Natural killer cell treated with Interleukin-12 subunit alpha and Interleukin-12 subunit beta and Interleukin-15 and Interleukin-18, amount 100 ng/mL, for 72 hours (primary cell): ENCODE data around the gene PGRMC1. TPM values are rescaled to one million over a fixed set of nuclear protein-coding genes. Genes with fewer than 3 reads are reported as not detected.
A peak's percentile ranks its signal among the peaks of the same experiment; 100 is the strongest.
"Not testable (repeated sequence)": the region's sequence is repeated elsewhere in the genome, so short reads cannot be mapped to it uniquely, and the experiment has no call there.

ENCODE experiments used
- ATAC-seq, 2 donors: fragments of 150-1000 bp; cut with Tn5 transposase in 1 of 2; sonication (Bioruptor Pico), chemical (Tn5 transposase) in 1 of 2; 2 replicates each; pipeline ENCODE4 v1.10.0; 2021
- DNase-seq: peaks from one replicate; pipeline ENCODE4 v3.0.0; 2022; ENCODE audit warnings: low spot score
- H3K27ac Mint-ChIP-seq, 2 donors: 1 replicate in 1 of 2; 2 replicates in 1 of 2; pipeline ENCODE4 v1.8.0; 2022; ENCODE audit warnings: mixed read lengths in 2 of 2, mild to moderate bottlenecking in 1 of 2, moderate library complexity in 1 of 2
- H3K27me3 Mint-ChIP-seq, 2 donors: 1 replicate in 1 of 2; 2 replicates in 1 of 2; pipeline ENCODE4 v1.8.0; 2022; ENCODE audit warnings: mixed read lengths in 2 of 2
- H3K36me3 Mint-ChIP-seq: one replicate; pipeline ENCODE4 v1.8.0; 2022; ENCODE audit warnings: mixed read lengths
- H3K4me1 Mint-ChIP-seq, 2 donors: 1 replicate in 1 of 2; 2 replicates in 1 of 2; pipeline ENCODE4 v1.8.0; 2022; ENCODE audit warnings: low read depth in 2 of 2, mixed read lengths in 2 of 2, mild to moderate bottlenecking in 1 of 2
- H3K4me3 Mint-ChIP-seq: one replicate; pipeline ENCODE4 v1.8.0; 2022; ENCODE audit warnings: mixed read lengths
- H3K9me3 Mint-ChIP-seq: 2 replicates; pipeline ENCODE4 v1.8.0; 2022; ENCODE audit warnings: mixed read lengths
- total RNA-seq, 2 donors: library from RNA; stranded (reverse); gene quantifications; one replicate each; pipeline ENCODE4 v1.2.3, GENCODE V29; 2022

Gene PGRMC1
- total RNA-seq = 10 to 100 TPM; 27.4 to 29.0 TPM

DNA sequence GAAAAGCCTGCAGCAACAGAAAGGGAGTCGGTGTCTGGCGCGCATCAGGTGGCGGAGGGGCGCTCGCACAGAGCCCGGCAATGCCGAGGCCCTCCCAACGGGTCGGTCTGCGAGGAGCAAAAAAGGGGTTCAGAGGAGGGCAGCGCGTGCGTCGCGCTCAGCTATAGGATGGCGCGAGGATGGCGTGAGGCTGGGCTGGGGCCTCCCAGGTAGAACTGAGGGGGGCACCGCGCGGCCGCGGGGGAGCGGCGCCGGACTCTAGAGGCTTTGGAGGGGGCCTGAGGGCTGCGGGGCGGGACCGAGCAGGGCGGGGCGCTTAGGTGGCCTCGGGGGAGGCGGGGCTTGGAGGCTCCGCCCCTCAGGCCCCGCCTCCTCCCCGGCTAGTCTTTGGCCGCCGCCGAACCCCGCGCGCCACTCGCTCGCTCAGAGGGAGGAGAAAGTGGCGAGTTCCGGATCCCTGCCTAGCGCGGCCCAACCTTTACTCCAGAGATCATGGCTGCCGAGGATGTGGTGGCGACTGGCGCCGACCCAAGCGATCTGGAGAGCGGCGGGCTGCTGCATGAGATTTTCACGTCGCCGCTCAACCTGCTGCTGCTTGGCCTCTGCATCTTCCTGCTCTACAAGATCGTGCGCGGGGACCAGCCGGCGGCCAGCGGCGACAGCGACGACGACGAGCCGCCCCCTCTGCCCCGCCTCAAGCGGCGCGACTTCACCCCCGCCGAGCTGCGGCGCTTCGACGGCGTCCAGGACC lies at the start of gene PGRMC1:
Gene PGRMC1 (plus strand): TSS at position 414 of the 751 bp plus-strand sequence. CDS start 79 bp downstream, at position 493.
- Mint-ChIP-seq H3K4me3 (peak within 1 kb of the TSS; percentile 95), H3K4me1 (peaks cover 11 to 15% of the 10 kb centered on the region in 2 donors), H3K36me3 (no peaks in the 10 kb centered on the region), H3K9me3 (no peaks in the 10 kb centered on the region), H3K27ac (peak within 1 kb of the TSS; percentile 9 to 38), H3K27me3 (peaks cover 8 to 9% of the 10 kb centered on the region in 2 donors)
- ATAC-seq (peak; percentile 97 to 99), DNase-seq (peak; percentile 83)

- Mint-ChIP-seq H3K27me3 (peaks cover 5 to 21% of the 10 kb centered on the region in 2 donors), H3K4me1 (no peaks in the 10 kb centered on the region), H3K27ac (no peak overlapping the region), H3K4me3 (no peak overlapping the region), H3K36me3 (no peaks in the 10 kb centered on the region), H3K9me3 (no peaks in the 10 kb centered on the region)
- no peak for ATAC-seq
- no peak for DNase-seq
These were observed 49.3 kb upstream of the PGRMC1 start for GRCh38 chrX:119186763-119187162.

- Mint-ChIP-seq H3K4me3 (no peak overlapping the region), H3K27ac (no peak overlapping the region), H3K27me3 (peaks cover 5 to 20% of the 10 kb centered on the region in 2 donors), H3K9me3 (no peaks in the 10 kb centered on the region), H3K36me3 (no peaks in the 10 kb centered on the region), H3K4me1 (no peaks in the 10 kb centered on the region)
- DNase-seq = no peak
- ATAC-seq = no peak
These were observed 48.8 kb upstream of the PGRMC1 start for GRCh38 chrX:119187298-119187697.

DNA sequence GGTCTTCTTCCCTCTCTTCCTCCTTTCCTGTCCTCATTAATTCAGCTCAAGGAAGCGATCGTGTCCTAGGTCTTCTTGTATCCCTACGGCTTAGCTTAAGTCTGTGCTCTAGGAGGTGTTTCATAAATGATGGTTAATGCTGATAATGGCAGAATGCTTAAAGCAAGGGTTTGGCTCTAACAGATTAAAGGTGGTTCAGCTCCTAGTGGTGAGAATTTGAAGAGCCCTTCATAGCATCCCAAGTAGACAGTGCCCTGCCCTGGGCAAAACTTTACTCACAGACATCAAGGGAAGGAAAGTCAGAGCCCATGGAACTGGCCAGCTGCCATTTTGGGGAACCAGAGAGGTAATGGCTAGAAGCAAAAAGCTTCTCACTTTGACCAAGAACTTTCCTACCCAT lies 47.0 kb upstream of the PGRMC1 start:
- DNase-seq (no peak), ATAC-seq (no peak)
- H3K27me3 Mint-ChIP-seq = peaks cover 5 to 20% of the 10 kb centered on the region in 2 donors
- no peak overlapping the region for H3K4me3 Mint-ChIP-seq
- no peaks in the 10 kb centered on the region for H3K9me3 Mint-ChIP-seq
- H3K27ac Mint-ChIP-seq = no peak overlapping the region
- no peaks in the 10 kb centered on the region for H3K36me3 Mint-ChIP-seq
- no peaks in the 10 kb centered on the region for H3K4me1 Mint-ChIP-seq

- DNase-seq (no peak), ATAC-seq (no peak)
- no peaks in the 10 kb centered on the region for H3K36me3 Mint-ChIP-seq
- H3K4me1 Mint-ChIP-seq = no peaks in the 10 kb centered on the region
- H3K9me3 Mint-ChIP-seq = no peaks in the 10 kb centered on the region
- no peak overlapping the region for H3K27ac Mint-ChIP-seq
- peaks cover 5 to 20% of the 10 kb centered on the region in 2 donors for H3K27me3 Mint-ChIP-seq
- no peak overlapping the region for H3K4me3 Mint-ChIP-seq
These were observed 46.5 kb upstream of the PGRMC1 start for GRCh38 chrX:119189595-119189994.

- Mint-ChIP-seq H3K36me3 (no peaks in the 10 kb centered on the region), H3K27me3 (peaks cover 5 to 24% of the 10 kb centered on the region in 2 donors), H3K27ac (no peak overlapping the region), H3K4me3 (no peak overlapping the region), H3K9me3 (no peaks in the 10 kb centered on the region), H3K4me1 (no peaks in the 10 kb centered on the region)
- DNase-seq (no peak), ATAC-seq (peak in 1 of 2 donors; percentile 17)
These were observed 45.9 kb upstream of the PGRMC1 start for GRCh38 chrX:119190091-119190681.

DNA sequence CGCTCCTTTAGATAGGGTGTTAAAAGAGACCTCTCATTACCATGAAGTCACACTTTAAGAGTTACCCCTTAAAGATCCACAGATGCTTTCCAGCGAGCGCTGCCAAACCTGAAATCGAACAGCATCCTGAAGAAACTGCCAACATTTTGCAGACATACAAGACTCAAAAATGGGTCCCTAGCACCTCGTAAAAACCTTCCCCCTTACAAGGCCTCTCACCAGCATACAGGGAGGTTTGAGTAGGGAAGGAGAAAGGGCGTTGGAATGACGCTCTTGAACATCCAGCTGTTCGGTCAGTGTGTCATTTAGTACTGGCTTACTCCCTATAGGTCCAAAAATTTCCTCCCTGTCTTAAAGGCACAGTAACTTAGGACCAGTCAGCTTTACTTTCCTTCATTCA lies 45.3 kb upstream of the PGRMC1 start:
- H3K4me1 Mint-ChIP-seq = no peaks in the 10 kb centered on the region
- ATAC-seq (no peak), DNase-seq (no peak)
- no peak overlapping the region for H3K4me3 Mint-ChIP-seq
- H3K27me3 Mint-ChIP-seq = peaks cover 5 to 24% of the 10 kb centered on the region in 2 donors
- no peaks in the 10 kb centered on the region for H3K36me3 Mint-ChIP-seq
- no peaks in the 10 kb centered on the region for H3K9me3 Mint-ChIP-seq
- no peak overlapping the region for H3K27ac Mint-ChIP-seq

DNA sequence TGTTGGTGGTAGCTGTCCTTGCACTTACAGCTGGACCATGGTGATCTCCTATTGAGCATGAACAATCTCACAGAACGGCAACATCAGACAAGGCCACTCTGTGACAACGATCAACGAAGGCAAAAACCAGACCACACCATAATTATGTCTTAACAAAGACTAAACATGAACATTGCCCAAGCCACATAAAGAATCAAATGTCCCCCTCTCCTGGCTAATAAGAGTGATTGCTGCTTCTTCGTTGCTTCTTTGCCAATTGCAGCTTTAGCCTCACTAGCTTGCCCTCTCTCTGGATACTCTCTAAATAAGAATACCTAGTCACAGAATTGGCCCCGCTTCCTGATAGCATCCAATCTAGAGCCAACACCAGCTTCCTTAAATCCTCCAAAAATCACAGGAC lies 41.5 kb upstream of the PGRMC1 start:
- ATAC-seq (no peak), DNase-seq (no peak)
- Mint-ChIP-seq H3K36me3 (no peaks in the 10 kb centered on the region), H3K4me3 (no peak overlapping the region), H3K27ac (no peak overlapping the region), H3K27me3 (peaks cover 5 to 16% of the 10 kb centered on the region in 2 donors), H3K9me3 (no peaks in the 10 kb centered on the region), H3K4me1 (no peaks in the 10 kb centered on the region)

DNA sequence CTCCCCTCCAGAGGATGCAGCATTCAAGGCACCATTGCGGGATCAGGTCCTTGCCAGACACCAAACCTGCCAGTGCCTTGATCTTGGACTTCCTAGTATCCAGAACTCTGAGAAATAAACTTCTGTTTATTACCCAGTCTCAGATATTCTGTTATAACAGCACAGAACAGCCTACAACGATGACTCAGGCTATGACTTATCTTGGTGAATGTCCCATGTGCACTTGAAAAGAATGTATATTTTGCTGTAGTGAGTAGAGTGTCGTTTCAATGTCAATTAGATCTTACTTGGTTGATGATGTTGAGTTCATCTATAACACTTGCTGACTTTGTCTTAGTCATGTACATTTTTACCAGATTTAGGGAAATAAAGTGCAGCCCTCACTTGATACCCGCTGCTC lies 34.5 kb upstream of the PGRMC1 start:
- H3K27me3 Mint-ChIP-seq = peaks cover 7 to 19% of the 10 kb centered on the region in 2 donors
- ATAC-seq = no peak
- H3K27ac Mint-ChIP-seq = no peak overlapping the region
- H3K4me1 Mint-ChIP-seq = no peaks in the 10 kb centered on the region
- no peak for DNase-seq
- no peak overlapping the region for H3K4me3 Mint-ChIP-seq
- no peaks in the 10 kb centered on the region for H3K9me3 Mint-ChIP-seq
- H3K36me3 Mint-ChIP-seq = no peaks in the 10 kb centered on the region

- Mint-ChIP-seq H3K9me3 (no peaks in the 10 kb centered on the region), H3K4me3 (no peak overlapping the region), H3K27ac (no peak overlapping the region), H3K4me1 (no peaks in the 10 kb centered on the region), H3K36me3 (no peaks in the 10 kb centered on the region), H3K27me3 (peaks cover 7 to 15% of the 10 kb centered on the region in 2 donors)
- DNase-seq (no peak), ATAC-seq (no peak)
These were observed 29.9 kb upstream of the PGRMC1 start for GRCh38 chrX:119206203-119206602.

- H3K4me1 Mint-ChIP-seq, H3K27ac Mint-ChIP-seq, DNase-seq, H3K9me3 Mint-ChIP-seq, H3K4me3 Mint-ChIP-seq, ATAC-seq, H3K36me3 Mint-ChIP-seq: not testable (repeated sequence)
- H3K27me3 Mint-ChIP-seq = peaks cover 7 to 17% of the 10 kb centered on the region in 2 donors
These were observed 28.6 kb upstream of the PGRMC1 start for GRCh38 chrX:119207483-119207882.

- no peak overlapping the region for H3K4me3 Mint-ChIP-seq
- H3K36me3 Mint-ChIP-seq = no peaks in the 10 kb centered on the region
- no peak for DNase-seq
- no peak for ATAC-seq
- H3K4me1 Mint-ChIP-seq = no peaks in the 10 kb centered on the region
- peaks cover 13 to 24% of the 10 kb centered on the region in 2 donors for H3K27me3 Mint-ChIP-seq
- H3K9me3 Mint-ChIP-seq = no peaks in the 10 kb centered on the region
- H3K27ac Mint-ChIP-seq = no peak overlapping the region
These were observed 27.6 kb upstream of the PGRMC1 start for GRCh38 chrX:119208401-119209057.

- not testable (repeated sequence) for H3K4me3 Mint-ChIP-seq, DNase-seq, H3K27ac Mint-ChIP-seq, H3K9me3 Mint-ChIP-seq, H3K36me3 Mint-ChIP-seq, ATAC-seq, H3K4me1 Mint-ChIP-seq
- peaks cover 22 to 29% of the 10 kb centered on the region in 2 donors for H3K27me3 Mint-ChIP-seq
These were observed 25.0 kb upstream of the PGRMC1 start for GRCh38 chrX:119210931-119211648.
